Stimulated activated CD4-positive, alpha-beta T cell treated with anti-CD3 and anti-CD28 coated beads, Interleukin-1b, Interleukin-23, amount 100 ng/mL, for 48 hours (primary cell): ENCODE data around the gene ATP10A.
"Not testable (repeated sequence)": the region's sequence is repeated elsewhere in the genome, so short reads cannot be mapped to it uniquely, and the experiment has no call there.

Experiments
- DNase-seq: peaks from one replicate; pipeline ENCODE4 v3.0.0-alpha.2; 2020

The ATP10A gene

GRCh38 chr15:25789616-25789999 is 73.5 kb downstream of the ATP10A start:
- DNase-seq, result no peak

DNA sequence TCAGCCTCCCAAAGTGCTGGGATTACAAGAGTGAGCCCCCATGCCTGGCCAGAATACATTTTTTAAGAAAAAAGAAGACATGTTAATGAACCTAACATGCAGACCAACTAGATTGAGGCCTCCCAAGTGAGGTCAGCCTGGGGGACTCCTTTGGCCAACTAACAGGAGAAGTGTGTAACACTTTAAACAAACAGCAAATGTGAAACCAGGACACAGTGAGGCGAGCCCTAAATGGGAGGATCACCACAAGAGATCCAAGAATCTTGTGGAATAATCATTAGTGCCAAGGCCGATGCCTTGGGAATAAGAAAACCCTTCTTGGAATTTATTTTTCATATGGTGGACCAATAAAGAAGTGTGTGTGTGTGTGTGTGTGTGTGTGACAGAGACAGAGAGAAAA is 73.9 kb downstream of the ATP10A start:
- DNase-seq, result no peak

DNA sequence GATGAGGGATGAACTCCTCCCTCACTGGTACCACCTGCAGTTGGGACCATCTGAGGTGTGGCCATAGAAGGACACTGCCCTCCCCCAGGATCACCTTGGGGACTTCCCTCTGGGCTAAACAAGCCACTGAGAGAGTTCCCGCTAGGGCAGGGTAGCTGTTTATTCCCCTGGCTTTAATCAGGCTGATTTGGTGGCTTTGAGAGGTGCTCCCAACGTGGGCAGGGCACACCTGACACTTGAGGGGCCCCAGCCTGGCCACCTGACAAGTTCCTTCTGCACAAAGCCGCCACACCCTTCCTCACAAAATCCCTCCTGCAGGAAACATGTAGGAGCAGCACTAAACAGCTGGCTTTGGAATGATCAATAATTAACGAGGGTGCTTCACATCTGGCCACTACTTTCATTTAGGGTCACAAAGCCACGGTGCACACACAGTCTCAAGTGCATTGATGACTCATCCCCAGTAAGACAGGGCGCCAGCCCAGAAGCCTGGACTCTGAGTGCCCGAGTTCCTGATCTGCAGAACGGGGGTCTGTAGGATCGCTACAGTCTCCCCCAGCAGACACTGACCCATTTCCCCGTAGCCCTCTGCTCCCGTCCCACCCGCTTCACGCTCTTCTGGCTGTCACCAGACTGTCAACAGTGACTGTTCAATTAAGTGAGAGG is 75.1 kb downstream of the ATP10A start:
- DNase-seq, result no peak

DNA sequence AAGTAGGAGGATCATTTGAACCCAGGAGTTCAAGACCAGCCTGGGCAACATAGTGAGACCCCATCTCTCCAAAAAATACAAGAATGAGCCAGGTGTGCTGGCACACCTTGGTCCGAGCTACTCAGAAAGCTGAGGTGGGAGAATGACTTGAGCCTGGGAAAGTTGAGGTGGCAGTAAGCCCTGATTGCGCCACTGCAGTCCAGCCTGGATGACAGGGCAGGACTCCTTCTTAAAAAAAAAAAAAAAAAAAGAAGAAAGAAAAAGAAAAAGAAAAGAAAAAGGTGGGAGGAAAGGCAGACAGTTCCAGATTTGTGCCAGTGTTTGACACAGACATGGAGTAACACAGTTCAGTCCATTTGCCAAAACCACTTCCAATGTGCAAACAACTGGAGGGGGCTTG is 75.7 kb downstream of the ATP10A start:
- DNase-seq, result no peak

GRCh38 chr15:25786040-25786439 is 77.1 kb downstream of the ATP10A start:
- no peak for DNase-seq

GRCh38 chr15:25785641-25786025 is 77.5 kb downstream of the ATP10A start:
- no peak for DNase-seq

DNA sequence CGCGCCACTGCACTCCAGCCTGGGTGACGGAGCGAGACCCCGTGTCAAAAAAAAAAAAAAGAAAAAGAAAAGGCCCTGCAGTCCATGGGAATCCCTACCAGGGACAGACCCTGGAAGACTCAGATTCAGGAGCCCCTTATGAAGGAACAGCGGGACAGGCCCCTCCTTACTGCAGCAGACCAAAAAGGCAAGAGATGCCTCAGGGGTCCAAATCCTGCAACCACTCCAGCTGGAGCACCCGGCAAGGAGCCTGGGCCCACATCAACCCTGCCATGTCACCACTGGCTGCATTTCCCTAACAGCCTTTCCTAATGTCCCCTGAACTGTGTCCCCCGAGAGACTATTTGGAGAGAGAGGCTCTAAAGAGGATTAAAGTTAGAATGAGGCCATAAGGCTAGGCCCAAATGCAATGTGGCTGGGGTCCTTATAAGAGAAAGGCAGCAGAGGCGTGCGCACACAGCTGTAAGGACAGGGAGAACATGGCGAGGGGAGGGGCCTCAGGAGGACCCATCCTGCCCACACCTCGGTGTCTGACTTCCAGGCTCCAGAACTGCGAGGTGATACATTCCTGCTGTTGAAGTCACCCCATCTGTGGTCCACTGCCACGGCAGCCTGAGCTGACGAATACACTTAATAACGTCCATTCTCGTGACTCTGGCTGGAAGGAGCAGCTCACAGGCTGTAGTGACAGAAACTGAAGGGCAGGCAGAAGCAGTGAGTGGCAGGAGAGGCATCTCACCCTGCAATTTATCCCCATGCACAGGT is 78.1 kb downstream of the ATP10A start:
- DNase-seq, result no peak

DNA sequence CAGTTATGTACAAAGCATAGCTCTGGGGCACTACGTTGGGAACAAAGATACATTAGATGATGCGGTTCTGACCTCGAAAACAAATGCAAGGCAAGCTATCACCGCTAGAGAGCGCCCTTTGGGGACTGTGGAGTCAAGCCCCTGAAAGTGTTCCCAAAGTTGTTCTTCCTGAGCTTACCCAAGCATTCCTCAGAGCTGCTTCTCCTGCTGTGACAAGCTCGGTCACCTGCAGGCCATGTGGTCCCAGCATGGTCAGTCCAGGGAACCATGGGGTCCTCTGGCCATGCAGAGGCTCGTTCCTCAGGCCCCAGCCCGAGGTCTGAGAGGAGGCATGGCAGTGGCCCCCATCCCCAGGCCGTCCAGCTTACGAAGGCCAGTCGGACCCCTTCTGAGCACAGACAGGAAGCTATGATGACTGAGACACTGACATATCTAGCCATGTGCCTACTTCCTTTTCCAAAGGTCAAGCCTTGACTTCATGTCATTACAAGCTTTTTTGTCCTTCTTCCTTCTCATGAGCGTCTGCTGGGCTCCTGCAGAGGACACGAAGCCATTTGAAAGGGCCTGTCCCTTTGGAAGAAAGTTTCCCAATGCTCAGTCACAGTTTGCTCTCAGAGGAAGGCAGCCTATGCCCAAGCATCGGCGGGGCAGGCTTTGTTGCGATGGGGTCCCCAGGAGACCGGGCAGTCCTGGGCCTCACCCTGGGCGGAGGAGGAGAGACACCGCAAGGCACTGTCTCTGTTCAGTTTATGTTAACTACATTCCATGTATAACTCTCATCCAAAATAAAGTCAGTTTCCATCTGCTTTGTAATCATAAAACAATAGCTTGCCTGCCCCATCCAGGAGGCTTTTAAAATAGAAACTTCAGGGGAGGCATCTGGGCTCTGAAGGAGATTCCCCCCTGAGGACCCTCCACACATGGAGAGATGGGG is 79.3 kb downstream of the ATP10A start:
- peak; percentile 33 for DNase-seq

DNA sequence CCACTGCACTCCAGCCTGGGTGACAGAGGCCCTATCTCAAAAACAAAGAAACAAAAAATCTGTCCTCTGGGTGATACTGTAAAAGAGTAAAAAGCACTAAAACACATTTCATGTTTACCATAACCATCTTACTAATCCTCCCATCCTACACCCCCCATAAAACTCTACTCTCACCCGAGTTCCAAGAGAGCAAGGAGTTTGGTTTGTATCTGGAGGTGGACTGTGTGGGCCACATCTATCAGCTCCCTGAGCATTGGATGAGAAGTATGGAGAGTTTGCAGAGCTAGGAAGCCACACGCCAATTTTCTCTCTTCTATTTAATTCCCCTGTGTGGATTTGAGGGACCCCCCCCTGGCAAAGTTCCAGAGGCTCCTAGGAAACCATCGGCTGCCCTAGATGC is 80.0 kb downstream of the ATP10A start:
- DNase-seq, result no peak

GRCh38 chr15:25780479-25781255 is 82.5 kb downstream of the ATP10A start:
- no peak for DNase-seq

DNA sequence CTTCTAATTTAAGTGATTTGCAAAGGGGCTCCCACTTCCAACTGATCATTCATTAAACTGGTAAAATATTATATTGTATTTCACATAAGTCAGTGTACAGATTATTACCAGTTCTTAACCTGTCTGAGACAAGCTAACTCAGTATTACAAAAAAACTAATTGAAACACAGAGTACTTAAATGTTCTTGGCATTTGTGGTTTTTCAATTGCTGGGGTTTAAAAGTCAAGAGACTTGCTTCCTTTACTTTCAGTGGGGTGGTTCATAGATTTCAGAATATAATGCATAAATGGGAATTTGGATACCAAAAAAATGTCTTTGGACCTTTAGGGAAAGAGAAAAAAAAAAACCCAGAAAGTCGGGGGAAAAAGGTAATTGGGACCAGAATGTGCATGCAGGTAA is 85.0 kb downstream of the ATP10A start:
- no peak for DNase-seq

DNA sequence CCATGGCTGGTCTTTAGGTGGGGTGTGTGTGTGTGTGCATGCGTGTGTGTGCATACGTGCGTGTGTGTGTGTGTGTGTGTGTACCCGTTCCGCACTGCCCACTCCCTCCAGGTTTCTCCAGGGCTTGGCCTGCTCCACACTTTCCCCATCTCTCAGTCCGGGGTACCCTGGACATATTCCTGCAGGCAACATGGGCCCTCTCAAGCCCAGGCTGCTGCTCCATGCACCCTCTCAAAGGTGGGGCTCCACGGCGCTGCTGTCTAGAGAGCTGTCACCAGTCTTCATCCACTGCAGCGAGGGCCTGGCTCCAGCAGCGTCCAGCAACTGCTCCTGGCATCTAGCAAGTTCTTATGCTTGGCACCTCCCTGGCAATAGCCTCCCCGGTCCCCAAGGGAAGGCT is 86.1 kb downstream of the ATP10A start:
- DNase-seq, result no peak

GRCh38 chr15:25776071-25776746 is 86.9 kb downstream of the ATP10A start:
- DNase-seq, result no peak

DNA sequence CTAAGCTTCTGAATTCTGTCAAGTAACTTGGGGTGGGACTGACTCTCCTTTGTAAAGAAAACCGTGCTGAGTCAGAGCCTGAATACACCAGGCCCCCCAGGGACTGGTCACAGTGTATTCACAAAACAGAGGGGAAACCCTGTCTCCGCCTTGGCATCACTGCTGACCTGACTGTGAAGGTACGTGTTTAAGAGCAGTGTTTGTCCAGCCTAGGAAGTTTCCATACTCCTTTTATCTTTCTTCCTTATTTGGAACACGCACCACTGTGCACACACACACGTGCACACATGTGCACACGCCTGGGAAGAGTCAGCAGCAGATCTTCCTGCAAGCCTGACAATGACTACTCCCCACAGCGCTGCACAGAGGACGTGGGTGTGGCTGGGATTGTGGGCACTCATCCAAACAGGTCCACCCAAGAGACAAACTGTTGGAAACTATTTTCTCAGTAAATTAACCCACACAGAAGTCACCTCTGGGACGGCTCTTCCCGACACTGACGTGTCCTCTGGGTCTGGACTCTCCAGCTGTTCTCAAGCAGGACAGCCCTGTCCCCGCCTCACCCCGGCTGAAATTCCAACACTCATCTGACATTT is 87.7 kb downstream of the ATP10A start:
- no peak for DNase-seq

DNA sequence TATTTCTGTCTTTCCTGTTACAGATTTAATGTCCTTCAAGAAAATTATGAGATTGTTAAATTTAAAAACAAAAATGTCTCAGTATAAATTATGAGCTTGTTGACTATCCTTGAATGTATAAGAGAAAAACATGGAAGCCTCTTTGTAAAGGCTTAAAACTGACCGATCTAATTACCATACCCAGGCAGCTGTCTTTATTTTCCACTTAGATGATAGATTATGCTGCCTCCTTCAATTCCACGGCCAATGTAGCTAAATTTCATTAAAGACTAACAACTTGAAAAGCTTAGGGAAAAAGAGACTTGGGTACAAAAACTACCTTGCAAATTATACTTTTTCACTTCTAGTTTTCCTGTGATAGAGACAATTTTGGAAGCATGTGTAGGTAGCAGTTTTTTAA is 88.3 kb downstream of the ATP10A start:
- no peak for DNase-seq

GRCh38 chr15:25773248-25773647 is 89.9 kb downstream of the ATP10A start:
- no peak for DNase-seq

DNA sequence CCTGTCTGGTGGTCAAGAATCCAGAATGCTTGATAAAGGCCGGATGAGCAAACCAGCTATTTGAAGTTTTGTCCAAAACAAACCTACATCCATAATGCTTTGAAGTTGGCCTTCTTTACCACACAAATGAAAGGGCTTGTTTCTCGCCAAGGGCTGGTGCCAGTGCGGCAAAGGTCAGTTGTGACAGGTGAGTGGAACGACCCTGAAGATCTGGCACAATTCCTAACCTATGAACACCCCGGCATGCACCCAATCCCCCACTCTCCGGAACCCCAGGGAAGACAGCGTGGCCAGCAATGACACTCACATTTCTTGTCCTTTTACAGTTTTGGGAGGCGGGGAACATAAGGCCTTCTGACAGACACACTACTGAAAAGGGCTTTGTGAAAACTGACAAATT is 90.6 kb downstream of the ATP10A start:
- no peak for DNase-seq

DNA sequence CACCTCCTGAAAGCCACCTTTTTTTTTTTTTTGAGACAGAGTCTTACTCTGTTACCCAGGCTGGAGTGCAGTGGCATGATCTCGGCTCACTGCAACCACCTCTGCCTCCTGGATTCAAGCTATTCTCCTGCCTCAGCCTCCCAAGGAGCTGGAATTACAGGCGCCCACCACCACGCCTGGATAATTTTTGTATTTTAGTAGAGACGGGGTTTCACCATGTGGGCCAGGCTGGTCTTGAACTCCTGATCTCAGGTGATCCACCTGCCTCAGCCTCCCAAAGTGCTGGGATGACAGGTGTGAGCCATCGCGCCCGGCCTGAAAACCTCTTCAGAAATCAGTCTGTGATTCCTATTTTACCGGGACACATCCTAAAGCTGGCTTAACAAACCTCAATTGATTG is 91.4 kb downstream of the ATP10A start:
- DNase-seq, result not testable (repeated sequence)

DNA sequence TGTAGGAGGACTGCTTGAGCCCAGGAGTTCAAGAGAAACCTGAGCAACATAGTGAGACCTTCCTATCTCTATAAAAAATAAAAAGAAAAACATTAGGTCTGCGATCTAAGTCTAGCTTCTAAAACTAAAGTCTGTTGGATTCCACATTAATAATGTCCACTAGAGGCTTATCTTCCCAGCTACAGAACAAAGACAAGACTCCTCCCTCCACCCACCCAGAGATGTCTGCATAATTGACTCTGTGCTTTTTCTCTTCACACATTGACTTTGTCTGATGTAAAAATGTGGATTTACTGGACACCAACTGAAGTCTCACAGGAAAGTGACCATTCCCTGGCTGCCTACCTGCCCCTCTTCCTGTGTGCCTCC is 91.8 kb downstream of the ATP10A start:
- no peak for DNase-seq

- DNase-seq, result no peak
Measured at GRCh38 chr15:25770618-25771337, 92.3 kb downstream of the ATP10A start.

GRCh38 chr15:25770031-25770430 is 93.1 kb downstream of the ATP10A start:
- no peak for DNase-seq
